ENCODE measurements around the gene INHBC.
A peak's percentile ranks its signal among the peaks of the same experiment; 100 is the strongest.

Gene INHBC

GRCh38 chr12:57429473-57430111, 5.0 kb upstream of the INHBC start:
- H3K9ac ChIP-seq = peak overlapping the region; percentile 71
- H3K27ac ChIP-seq = peak overlapping the region; percentile 78
- H3K36me3 ChIP-seq (ENCODE audit: control insufficient read depth, insufficient read depth, low read length) = no peaks in the 10 kb centered on the region
- no peaks in the 10 kb centered on the region for H3K4me1 ChIP-seq
- H3K4me2 ChIP-seq (ENCODE audit: low read length) = peak overlapping the region; percentile 81
- H3K79me2 ChIP-seq = peaks cover 9% of the 10 kb centered on the region
- H3K27me3 ChIP-seq (ENCODE audit: control insufficient read depth, insufficient read depth, low read length) = no peaks in the 10 kb centered on the region
- H3K4me3 ChIP-seq (ENCODE audit: low read depth, low read length) = peak overlapping the region; percentile 69
- no peak for TF ChIP-seq CTCF (IDR thresholded peaks at IDR 0.05)
- no peaks in the 10 kb centered on the region for H3K9me3 ChIP-seq (ENCODE audit: control insufficient read depth, low read length)
- H2AFZ ChIP-seq = peak overlapping the region; percentile 75

GRCh38 chr12:57430112-57430930, 4.3 kb upstream of the INHBC start:
- Histone ChIP-seq H3K9ac (peak overlapping the region; percentile 71), H3K79me2 (peaks cover 8% of the 10 kb centered on the region), H3K4me1 (no peaks in the 10 kb centered on the region), H3K9me3 (ENCODE audit: control insufficient read depth, low read length) (no peaks in the 10 kb centered on the region), H3K27me3 (ENCODE audit: control insufficient read depth, insufficient read depth, low read length) (no peaks in the 10 kb centered on the region), H3K4me3 (ENCODE audit: low read depth, low read length) (peak overlapping the region; percentile 90), H3K27ac (peak overlapping the region; percentile 80), H3K4me2 (ENCODE audit: low read length) (peak overlapping the region; percentile 97), H2AFZ (peak overlapping the region; percentile 75), H3K36me3 (ENCODE audit: control insufficient read depth, insufficient read depth, low read length) (no peaks in the 10 kb centered on the region)
- TF ChIP-seq CTCF (IDR thresholded peaks at IDR 0.05) = no peak

GRCh38 chr12:57430931-57431566, 3.5 kb upstream of the INHBC start, which contains the start of gene R3HDM2:
Gene R3HDM2 (minus strand): TSS chr12:57431043. CDS start chr12:57310428, 120,615 bp downstream.
- Histone ChIP-seq H2AFZ (peak within 1 kb of the TSS; percentile 75), H3K79me2 (peaks cover 2% of the 10 kb centered on the region), H3K27ac (peak within 1 kb of the TSS; percentile 80), H3K36me3 (ENCODE audit: control insufficient read depth, insufficient read depth, low read length) (no peaks in the 10 kb centered on the region), H3K4me1 (no peaks in the 10 kb centered on the region), H3K4me3 (ENCODE audit: low read depth, low read length) (peak within 1 kb of the TSS; percentile 90), H3K4me2 (ENCODE audit: low read length) (peak within 1 kb of the TSS; percentile 97), H3K9me3 (ENCODE audit: control insufficient read depth, low read length) (no peaks in the 10 kb centered on the region), H3K27me3 (ENCODE audit: control insufficient read depth, insufficient read depth, low read length) (no peaks in the 10 kb centered on the region), H3K9ac (peak within 1 kb of the TSS; percentile 71)
- TF ChIP-seq CTCF (IDR thresholded peaks at IDR 0.05) = no peak

GRCh38 chr12:57431654-57432188, 2.9 kb upstream of the INHBC start:
- H3K4me1 ChIP-seq = no peaks in the 10 kb centered on the region
- H3K36me3 ChIP-seq (ENCODE audit: control insufficient read depth, insufficient read depth, low read length) = no peaks in the 10 kb centered on the region
- peak overlapping the region; percentile 80 for H3K27ac ChIP-seq
- H3K9me3 ChIP-seq (ENCODE audit: control insufficient read depth, low read length) = no peaks in the 10 kb centered on the region
- no peak for TF ChIP-seq CTCF (IDR thresholded peaks at IDR 0.05)
- H3K27me3 ChIP-seq (ENCODE audit: control insufficient read depth, insufficient read depth, low read length) = no peaks in the 10 kb centered on the region
- H3K79me2 ChIP-seq = no peaks in the 10 kb centered on the region
- peak overlapping the region; percentile 97 for H3K4me2 ChIP-seq (ENCODE audit: low read length)
- peak overlapping the region; percentile 90 for H3K4me3 ChIP-seq (ENCODE audit: low read depth, low read length)
- no peak overlapping the region for H3K9ac ChIP-seq
- peak overlapping the region; percentile 70 for H2AFZ ChIP-seq
